HG03457 (cell line): ENCODE results near the gene ITGBL1.

Source experiments
- ATAC-seq: cut with Tn5 transposase; IDR thresholded peaks from one replicate; pipeline ENCODE4 v1.9.1; 2021; ENCODE audit warnings: moderate number of reproducible peaks; ENCODE audit not compliant: unreplicated experiment

ITGBL1 gene

GRCh38 chr13:101555610-101556009, 103.1 kb downstream of the ITGBL1 start:
- ATAC-seq, result no peak

- no peak for ATAC-seq
These were observed 104.2 kb downstream of the ITGBL1 start for GRCh38 chr13:101556676-101557123.

- no peak for ATAC-seq
These were observed 112.8 kb downstream of the ITGBL1 start for GRCh38 chr13:101565317-101565716.

- no peak for ATAC-seq
These were observed 115.4 kb downstream of the ITGBL1 start for GRCh38 chr13:101567841-101568240.

DNA sequence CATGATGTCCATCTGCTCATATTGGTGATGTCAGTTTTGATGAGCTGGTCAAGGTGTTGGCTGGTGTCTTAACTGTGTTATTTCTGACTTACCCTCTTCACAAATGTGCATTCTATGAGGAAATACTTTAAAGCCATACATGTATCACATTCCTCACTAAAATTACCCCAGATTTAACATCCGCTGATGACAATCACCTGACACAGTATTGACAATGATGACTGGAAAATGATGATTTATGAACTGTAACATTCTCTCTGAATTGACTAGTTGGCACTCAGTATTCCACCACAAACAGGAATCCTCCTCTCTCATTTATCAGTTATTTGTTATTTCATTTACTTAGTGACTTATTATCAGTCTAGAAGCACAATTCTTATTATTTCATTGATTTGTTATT, 117.3 kb downstream of the ITGBL1 start:
- no peak for ATAC-seq

DNA sequence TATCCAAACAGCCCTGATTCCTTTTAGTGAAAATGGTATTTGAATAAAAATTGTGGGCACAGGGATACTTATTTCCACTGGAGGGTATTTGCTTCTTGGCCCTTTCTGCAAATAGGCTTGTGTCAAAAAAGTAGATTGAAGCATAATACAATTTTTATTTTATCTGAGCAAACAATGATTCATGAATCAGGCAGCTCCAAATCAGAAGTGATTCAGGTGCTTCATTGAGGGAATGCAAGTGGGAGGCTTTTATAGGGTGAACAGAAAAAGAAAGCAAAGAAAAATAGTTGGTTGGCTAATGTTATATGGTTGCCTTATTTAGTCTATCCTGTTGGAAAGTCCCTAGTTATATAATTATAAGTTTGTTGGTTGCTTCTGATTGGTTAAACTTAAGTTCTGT, 117.9 kb downstream of the ITGBL1 start:
- no peak for ATAC-seq

DNA sequence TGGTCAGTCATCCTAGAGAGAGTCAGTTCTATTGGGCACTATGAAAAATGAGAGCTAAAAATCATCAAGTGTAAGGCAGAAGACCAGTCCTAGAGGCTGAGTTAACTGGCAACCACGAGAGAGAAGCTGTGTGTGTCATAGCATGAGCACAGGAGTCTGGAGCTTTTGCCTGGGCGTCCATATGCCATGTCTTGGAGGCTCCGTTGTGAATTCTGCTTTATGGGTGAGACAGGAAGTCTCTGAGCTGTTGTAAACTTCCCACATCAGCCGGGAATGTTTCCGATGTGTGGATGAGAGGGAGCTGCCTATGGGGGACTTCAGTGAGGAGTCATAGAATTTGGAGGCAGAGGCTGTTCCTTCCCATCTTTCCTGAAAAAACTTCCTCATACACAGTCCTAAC, 120.0 kb downstream of the ITGBL1 start:
- no peak for ATAC-seq

- ATAC-seq, result no peak
These were observed 123.1 kb downstream of the ITGBL1 start for GRCh38 chr13:101575581-101575980.

- ATAC-seq, result no peak
These were observed 124.0 kb downstream of the ITGBL1 start for GRCh38 chr13:101576455-101576854.

DNA sequence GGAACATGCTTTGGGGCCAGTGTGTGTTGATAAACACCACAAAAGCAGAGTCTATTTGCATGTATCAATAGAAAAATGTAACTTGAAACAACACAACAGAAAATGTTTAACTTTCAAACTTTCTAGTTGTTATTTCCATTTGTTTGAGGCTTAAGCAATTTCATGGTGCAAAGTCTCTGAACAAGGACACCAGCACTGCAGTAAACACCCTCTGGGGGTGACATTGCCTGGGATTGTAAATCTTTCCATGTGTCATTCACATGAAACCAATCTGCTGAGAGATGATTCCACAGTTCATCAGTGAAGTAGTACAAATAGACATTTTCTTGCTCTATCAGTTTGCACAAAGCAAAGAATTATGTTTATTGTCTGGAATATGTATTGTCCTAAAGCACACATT, 124.5 kb downstream of the ITGBL1 start:
- ATAC-seq, result no peak

- ATAC-seq, result no peak
These were observed 126.9 kb downstream of the ITGBL1 start for GRCh38 chr13:101579281-101579802.

- ATAC-seq, result no peak
These were observed 131.9 kb downstream of the ITGBL1 start for GRCh38 chr13:101584331-101584730.

DNA sequence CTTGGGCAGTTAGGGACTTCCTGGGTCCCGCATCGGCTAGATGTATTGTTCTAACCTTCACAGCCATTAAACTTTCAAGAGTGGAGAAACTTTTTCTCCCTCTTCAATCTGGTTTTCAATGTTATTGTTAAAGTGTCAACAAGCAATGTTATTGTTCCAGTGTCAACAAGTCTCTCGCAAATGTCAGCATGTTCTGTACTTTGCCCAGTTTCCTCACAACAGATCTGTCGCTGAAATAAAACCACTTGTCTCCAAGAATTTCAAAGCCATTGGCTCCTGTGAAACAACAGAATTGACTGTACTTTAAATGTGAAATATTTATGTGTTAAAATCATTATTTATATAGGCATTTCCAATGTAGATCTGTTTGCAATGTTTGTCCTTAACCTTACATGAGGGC, 138.0 kb downstream of the ITGBL1 start:
- no peak for ATAC-seq

DNA sequence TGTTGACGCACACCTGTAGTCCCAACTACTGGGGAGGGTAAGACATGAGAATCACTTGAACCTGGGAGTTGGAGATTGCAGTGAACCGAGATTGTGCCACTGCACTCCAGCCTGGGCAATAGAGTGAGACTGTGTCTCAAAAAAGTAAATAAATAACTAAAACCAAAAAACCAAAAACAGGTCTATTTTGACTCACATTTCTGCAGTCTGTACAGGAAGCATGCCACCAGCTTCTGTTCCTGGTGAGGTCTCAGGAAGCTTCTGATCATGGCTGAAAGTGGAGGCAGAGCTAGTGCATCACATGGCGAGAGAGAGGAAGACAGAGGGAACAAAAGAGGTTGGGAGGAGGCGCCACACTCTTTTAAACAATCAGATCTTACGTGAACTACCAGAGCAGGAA, 142.5 kb downstream of the ITGBL1 start:
- ATAC-seq, result no peak

DNA sequence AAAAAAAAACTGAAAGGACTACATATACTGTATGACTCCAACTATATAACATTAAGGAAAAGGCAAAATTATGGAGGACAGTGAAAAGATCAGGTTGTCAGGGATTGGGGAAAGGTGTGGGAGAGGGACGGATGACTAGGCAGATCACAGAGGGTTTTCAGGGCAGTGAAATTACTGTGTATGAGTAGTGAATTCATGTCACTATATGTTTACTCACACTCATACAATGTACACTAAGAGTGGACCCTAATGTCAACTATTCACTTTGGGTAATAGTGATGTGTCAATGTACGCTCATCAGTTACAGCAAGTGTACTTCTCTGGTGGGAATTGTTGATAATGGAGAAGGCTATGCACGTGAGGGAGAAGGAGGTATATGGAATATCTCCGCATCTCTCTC, 144.3 kb downstream of the ITGBL1 start:
- no peak for ATAC-seq

DNA sequence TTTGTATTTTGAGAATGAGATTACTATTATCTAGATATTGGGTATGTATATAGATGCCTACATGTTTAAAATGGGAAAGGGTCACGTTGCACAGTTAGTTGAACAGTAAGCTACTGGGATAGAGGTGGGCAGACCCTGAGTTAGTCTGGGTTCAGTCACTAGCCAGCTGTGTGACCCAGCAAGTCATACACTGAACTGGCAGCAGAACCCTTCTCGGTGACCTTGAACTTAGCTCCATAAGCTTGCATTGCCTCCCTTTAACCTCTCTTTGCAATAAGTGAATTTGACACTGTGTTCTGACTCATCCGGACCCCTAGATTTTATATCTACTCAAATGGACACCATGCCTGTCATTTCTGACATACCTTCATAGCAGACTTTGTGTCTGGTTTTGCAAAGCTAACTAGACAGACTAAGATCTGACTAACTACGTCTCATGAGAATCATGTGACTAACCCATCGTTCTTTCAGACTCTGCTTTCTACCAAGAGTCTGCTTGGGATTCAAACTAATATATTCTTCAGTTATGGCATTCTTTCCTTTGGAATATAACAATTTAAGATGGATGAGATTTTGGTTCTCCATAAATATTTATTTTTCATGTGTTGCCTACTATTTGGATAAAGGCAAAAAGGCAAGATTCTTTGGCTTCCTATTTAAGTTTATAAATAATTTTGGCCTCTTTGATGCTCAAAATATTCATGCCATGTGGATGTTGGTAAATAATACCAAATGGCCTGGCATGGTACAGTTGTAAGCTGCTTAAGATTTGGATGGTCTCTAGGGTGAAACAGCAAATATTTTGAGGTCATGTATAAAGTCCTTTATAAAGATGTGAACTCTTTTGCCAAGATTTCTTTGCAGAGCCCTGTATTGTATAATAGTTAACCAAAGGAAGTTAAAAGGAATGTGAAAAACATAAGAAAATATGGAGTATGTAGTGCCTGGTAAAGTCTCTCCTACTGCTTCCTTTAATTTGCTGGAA, 159.3 kb downstream of the ITGBL1 start:
- no peak for ATAC-seq

GRCh38 chr13:101612735-101613134, 160.3 kb downstream of the ITGBL1 start:
- ATAC-seq, result no peak

GRCh38 chr13:101614491-101614890, 162.0 kb downstream of the ITGBL1 start:
- ATAC-seq, result no peak

DNA sequence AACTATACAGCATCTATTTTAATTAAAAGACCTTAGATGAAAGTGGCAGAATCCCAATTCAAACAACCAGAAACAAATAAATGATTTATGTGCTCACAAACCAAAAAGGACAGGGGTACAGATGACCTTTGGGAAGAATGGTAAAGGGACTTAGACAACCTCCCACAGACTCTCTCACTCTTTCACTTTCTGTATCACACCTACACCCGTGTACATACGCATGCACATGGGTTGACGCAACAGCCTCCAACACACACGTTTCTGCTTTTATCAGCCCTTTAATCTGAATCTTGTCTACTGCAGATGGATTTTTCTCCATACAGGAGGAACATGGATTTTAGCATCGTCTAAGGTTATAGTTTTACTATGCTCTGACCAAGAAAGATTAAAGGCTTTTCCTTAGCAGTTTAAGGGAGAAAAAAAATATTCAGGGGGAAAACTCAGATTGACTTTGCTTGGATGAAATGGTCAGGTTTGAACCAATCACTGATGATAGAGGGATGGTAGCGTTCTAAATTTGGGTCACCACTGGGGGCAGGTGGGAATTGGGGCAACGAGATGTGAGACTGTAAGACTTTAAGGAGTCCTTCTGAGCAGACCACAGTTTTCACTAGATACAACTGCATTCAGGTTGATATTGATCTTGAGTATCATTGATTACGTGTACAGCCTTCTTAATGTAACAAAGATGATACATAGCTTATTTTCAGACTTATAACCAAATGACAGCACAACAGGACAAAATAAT, 166.1 kb downstream of the ITGBL1 start:
- ATAC-seq, result no peak

- no peak for ATAC-seq
These were observed 168.6 kb downstream of the ITGBL1 start for GRCh38 chr13:101621099-101621498.

DNA sequence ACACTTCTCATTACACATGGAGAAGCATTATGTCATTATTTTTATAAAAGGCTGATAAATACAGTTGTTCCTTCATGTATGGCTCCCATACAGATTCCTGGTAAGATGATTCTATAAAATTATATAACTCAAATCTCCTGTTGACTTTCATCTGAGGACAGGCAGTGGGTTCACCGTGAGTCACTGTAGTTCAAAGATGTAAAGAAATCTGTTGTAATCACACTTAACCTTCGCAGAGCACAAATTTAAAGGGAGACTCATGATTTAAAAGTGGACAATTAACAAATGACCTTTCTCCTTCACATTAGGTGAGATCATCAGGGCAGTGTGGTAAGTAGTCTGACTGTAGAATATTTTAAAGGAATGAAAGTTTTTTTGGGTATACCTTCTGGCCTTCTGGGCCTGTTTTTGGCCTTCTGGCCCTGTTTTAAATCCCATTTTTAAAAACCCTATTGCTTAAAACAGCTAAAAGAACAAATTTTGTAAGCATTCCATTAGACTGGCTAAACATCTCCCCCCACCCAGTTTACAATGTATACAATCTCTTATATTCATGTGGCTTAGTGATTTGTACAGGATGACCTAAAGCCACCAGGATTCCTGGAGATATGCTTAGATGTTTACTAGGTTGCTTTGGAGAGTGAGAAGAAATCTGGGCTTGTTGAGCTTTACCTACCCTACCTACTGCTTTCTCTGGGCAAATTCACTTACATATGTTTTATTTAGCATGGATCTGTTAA, 171.2 kb downstream of the ITGBL1 start:
- ATAC-seq, result no peak
